GM21526 (cell line): ENCODE results near the gene C8B.

Experiments used
- ATAC-seq: cut with Tn5 transposase; IDR thresholded peaks from one replicate; pipeline ENCODE4 v1.9.1; 2021; ENCODE audit warnings: moderate library complexity; ENCODE audit not compliant: unreplicated experiment, low FRiP score

Gene C8B

DNA sequence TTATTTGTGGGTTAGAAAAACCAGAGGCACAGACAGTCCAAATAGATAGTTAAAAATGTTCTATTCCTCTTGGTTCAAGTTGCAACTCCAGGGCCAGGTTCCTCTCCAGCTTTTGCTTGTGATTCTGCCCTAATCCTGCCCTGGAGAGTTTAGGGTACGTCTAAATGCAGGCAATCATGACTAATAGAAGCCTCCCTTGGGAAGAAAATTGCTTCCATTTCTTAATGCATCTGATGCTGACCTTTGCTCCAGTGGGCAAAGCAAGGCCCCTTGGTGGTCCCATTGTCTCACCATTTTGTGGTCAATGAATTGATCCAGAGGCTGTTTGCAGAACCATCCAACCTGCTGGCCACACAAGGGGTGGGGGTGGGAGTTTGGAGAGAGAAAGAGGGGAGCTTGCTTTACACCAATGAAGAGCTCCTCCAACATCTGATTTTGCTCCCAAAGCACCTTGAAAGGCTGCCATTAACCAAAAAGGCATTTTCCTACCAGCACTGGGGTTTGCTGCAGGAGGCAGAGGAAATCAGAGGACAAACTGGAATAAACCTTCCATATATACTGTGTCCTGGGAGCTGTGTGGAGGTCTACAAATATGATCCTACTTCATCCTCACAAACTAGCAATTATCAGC lies 31.3 kb downstream of the C8B start:
- ATAC-seq, result no peak

DNA sequence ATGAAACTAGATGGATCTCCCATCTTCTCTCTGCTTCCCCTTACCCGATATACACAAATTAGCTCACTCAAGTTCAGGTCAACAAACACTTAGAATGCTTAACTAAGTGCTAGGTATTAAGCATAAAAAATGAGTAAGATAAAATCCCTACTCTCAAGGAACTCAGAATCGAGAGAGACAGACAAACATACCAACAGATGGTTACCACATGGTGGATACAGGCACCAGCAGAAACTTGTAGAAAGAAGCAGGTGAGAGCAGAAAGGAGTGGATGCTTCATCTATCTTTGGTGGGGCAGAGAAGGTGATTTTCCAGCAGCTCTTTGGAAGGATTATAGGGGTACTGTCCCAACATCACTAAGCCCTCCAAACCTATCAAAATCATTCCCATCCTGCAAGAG lies 32.2 kb downstream of the C8B start:
- ATAC-seq, result no peak

DNA sequence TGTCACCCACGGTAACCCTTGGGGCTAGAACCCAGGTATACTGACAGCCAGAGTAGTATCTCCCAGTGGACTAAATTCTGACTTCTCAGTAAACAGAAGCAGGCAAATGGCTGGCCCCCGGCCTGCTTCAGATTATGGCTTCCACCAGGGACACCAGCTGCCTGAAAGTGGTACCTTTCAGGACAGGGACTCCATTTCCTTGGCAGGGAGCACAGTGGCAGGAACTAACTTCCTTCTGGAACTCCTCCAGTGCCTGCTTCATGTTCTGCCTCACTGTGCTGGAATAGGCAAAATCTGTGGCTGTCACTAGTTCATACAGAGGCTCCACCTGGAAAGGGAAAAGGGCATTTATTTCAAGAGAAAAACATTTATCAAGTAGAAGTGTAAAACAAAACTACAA lies 32.7 kb downstream of the C8B start:
- ATAC-seq, result no peak

DNA sequence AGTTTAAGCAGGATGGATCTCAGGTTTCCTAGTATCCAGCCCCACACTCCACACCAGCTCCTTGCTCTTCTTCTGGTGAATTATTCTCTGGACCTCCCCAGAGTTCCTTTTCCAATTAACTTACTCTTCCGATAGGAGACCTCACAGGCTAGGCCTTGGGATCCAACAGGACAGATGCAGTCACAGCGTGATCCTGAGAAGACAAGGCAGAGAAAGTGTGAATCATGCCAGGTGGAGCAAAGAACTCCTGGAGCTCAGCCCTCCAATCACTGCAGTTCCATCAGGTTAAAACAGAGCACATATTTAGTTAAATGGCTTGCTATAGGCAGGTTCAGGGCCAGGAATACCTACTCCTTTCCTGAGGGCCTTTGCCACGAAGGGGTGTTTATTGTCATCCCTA lies 34.1 kb downstream of the C8B start:
- no peak for ATAC-seq

DNA sequence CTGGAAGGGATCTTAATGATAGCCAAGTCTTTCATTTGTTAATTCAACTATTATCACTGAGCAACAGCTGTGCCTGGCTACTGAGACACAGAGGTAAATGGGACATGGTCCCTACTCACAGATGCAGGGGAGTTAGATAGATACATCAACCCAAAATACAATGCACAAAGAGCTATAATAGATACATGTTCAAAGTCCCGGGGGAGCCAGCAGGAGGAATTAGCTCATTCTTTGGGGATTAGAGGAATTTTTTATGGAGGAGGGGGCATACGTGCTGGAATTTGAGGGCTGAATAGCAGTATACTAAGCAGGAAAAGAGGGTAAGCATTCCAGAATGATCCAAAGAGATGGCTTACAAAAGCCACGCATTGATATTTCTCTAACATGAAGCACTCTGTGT lies 34.6 kb downstream of the C8B start:
- no peak for ATAC-seq

DNA sequence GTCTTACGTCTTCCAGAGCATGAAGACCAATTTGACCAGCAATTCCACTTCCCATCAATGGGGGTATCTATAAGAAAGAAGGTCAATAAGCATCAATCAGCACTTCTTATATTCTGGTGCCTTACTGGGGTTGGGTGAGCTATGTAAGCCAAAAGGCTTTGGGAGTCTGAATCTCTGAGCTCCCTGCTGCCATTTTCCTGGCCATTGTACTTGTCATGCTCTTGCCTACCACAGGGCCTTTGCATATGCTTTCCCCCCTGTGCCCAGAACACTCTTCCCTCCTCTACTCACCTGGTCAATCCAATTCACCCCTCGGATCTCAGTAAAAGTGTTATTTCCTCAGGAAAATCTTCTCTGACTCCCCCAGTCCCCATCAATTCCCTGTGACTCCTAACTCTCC lies 36.3 kb downstream of the C8B start:
- no peak for ATAC-seq

DNA sequence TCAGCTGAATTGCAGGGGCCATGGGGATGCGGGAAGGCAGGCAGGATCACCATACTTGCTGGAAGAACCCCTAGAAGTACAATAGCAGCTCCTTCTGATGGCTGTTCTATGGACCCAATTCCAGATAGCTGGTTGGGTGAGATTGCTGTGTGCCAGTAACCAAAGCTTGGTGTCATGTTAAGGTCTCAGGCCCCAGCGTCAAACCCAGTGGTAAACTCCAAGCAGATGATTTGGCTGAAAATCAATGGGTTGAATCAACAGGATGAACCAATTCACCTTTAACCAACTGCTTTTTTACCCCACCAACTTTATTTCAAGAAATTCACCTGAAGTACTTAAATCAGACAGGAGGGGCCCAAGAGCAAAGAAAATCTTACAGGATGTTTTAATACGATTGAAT lies 37.8 kb downstream of the C8B start:
- no peak for ATAC-seq

DNA sequence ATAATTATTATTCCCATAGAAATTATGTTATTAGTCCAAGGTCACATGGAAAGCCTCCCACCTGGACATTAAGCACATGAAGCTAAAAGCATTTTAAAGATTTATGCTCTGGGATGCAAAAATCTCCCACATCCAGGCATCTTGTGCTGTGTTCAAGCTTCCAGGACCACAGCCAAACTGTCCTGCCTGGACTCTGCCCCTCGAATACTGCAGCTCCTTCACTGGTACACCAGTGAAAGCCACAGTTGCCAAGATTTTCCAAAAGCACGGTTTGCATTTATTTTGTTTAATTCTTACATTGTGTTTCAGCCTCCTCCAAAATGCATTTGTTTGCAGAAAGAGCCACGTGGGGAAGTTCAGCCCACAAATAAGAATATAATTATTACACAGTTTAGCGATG lies 38.6 kb downstream of the C8B start:
- no peak for ATAC-seq

DNA sequence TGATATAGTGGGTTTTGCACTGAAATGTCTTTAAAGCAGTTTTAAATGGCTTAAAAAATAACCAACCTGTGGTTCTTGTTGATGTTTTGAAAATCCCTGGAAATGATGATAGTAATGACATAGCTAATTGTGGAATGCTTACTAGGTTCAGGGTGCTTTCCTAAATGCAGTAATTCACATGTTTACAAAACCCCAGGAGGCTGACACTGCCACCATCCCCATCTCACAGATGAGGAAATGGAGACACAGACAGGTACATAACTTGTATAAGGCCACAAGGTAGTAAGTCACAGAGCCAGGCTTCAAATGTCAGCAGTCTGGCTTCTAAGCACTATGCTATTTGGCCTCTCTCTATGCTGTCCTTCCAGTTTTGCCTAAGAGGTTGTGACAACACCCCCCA lies 40.6 kb downstream of the C8B start:
- ATAC-seq, result no peak

DNA sequence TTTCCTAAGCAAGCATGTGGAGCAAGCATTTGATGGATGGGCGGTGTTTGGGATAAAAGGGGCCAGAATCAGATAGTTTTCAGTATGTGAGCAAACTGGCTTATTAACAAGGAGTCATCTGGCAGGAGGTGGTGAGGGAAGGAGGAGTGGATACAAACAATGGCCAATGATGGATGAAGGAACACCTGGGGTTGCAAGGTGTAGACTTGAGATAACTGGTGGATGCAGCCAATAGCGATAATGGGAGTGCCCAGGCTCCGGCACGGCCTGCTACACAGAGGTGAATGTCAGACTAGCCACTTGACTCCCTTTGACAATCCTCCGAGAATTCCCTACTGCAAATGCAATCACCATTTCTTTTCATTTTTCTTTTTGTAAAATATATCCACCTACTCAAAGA lies 41.7 kb downstream of the C8B start:
- no peak for ATAC-seq

DNA sequence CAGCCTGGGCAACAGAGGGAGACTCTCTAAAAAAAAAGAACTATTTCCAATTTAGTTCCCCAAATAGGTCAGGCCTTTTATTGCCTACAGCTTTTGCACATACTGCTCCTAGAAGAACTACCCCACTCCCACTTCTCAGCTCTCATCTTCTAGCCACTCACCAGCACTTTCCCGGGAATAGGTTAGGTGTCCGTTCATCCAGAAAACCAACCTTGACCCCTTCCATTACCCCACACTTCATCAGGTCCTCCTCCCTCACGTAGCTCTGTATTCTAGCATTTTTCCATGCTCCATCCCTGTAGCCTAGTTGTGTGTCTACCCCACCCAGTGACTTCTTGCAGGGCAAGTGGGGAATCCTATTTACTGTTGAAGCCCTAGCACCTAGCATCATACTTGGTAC lies 42.6 kb downstream of the C8B start:
- no peak for ATAC-seq

DNA sequence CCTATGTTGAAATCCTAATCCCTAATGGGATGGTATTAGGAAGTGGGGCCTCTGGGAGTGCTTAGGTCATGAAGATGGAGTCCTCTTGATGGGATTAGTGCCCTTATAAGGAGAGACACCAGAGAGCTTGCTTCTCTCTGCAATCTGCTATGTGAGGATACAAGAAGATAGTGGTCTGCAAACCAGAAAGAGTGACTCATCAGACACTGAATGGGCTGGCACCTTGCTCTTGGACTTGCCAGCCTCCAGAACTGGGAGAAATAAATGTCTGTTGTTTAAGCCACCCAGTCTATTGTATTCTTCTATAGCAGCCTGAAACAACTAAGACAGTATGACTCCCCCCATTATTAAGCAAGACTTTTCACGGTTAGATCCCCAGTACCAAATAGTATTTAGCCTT lies 43.3 kb downstream of the C8B start:
- no peak for ATAC-seq

DNA sequence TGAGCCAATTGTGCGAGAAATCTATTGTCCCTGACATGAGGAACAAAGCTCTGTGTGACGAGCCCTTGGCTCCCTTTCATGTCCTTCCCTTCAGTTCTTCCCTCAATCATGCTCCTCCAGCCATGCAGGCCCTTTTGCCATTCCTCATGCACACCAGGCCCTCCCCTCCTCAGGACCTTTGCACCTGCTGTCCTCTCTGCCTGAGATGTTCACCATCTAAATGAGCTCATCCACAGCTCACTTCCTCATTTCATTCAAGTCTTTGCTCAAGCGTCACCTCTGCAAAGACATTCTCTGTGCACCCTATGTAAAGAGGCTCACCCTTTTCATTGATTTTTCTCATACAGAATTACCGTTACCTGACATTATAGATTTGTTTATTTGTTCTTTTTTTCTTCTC lies 43.7 kb downstream of the C8B start:
- no peak for ATAC-seq

DNA sequence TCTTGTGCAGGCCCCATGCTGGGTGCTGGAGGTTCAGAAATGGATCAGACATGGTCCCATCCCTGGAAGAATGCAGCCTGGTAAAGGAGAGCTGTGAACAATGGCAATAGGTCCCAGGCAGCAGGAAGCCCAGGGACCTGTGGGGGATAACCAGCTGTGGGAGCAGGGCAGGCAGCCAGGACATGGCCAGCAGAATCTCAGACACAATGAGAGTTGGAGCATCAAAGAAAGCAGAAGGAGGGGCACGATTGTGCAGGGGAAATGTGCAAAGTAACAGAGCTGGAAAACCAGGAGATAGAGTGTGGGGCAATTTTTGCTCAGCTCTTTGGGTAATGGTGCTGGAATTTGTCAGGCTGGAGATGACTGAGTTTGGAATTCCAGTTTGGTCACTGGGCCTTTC lies 44.3 kb downstream of the C8B start:
- ATAC-seq, result no peak

DNA sequence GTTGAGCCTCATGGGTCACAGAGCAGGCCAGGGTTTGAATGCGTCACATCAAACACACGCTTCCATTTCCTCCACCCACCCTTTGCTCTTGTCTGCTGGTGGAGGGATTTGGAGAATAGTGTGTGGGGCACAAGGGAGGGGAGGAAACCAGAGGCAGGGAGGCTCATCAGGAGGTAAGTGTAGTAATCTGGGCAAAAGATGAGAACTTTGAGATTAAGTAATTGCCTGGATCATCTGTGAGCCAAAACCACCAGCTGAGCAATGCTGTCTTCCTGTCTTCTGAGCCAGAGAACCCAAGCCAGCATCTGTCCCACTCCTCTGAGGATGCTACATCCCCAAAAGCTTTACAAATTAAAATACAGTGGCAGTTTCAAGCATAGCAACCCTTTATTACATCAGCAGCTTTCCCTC lies 45.2 kb downstream of the C8B start:
- no peak for ATAC-seq

DNA sequence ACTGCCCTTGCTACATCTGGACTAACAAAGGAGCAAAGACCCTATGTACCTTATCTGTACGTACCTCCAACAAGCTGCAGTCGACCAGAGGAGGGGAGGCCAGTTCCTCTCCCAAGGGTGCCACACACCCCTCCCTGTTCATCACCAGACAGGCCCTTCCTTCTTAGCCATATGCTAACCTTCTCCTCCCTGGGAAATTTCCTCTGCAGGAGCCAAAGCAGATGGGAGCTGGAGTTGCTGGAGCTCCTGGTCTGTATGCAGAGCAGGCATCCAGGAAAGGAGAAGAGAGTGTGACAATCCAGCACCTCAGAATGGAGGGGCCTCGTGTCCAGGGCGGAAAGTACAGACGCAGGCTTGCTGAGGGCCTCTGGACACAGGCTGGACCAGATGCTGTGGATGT lies 48.5 kb downstream of the C8B start:
- ATAC-seq, result no peak

DNA sequence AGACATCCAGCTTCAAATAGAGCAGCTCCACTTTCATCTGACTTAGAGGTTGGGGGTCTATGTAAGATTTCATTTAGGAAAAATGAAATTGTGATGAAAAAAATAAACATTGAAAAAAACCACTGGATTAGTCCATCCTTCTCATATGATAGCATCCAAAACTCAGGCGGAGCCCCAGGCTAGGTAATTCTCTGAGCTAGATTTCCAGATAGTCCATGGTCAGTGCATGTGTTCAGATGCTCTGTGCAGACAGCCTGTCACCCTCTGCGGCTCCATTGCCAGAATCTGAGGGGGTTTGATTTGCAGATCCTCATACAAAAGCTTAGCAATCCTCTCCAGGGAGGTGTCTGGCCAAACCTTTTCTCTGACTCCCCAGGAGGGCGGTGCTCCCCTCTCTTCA lies 49.2 kb downstream of the C8B start:
- no peak for ATAC-seq

DNA sequence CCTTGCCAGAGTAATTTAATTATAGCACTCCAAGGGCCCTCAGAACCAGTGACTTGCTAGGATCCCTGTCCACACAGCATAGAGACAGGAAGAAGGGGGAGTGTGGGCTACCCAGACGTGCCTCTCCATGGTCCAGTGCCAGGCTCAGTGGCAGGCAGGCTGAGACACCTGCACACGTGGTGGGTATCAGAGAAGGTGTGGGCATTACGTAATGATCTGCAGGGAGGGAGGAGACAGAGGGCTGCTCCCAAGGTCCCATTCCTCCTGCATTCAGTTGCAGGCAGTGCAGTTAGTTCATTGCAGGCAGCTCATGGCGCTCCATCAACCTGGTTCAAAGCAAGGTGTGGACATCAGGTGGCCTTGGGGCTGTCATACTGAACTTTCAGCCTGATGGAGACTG lies 49.9 kb downstream of the C8B start:
- no peak for ATAC-seq

DNA sequence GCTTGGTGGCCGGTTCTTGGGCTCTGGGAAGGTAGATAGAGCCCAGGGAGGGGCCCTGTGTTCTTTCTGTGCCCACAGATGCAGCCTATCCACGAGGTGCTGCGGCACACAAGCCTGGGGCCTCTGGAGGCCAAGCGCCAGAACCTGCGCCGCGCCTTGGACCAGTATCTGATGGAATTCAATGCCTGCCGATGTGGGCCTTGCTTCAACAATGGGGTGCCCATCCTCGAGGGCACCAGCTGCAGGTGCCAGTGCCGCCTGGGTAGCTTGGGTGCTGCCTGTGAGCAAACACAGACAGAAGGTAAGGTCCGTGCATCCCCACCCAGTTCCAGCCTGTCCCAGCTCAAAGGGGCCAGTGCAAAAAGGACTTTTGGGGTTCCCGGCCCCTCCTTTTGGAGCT lies 53.5 kb downstream of the C8B start:
- no peak for ATAC-seq

DNA sequence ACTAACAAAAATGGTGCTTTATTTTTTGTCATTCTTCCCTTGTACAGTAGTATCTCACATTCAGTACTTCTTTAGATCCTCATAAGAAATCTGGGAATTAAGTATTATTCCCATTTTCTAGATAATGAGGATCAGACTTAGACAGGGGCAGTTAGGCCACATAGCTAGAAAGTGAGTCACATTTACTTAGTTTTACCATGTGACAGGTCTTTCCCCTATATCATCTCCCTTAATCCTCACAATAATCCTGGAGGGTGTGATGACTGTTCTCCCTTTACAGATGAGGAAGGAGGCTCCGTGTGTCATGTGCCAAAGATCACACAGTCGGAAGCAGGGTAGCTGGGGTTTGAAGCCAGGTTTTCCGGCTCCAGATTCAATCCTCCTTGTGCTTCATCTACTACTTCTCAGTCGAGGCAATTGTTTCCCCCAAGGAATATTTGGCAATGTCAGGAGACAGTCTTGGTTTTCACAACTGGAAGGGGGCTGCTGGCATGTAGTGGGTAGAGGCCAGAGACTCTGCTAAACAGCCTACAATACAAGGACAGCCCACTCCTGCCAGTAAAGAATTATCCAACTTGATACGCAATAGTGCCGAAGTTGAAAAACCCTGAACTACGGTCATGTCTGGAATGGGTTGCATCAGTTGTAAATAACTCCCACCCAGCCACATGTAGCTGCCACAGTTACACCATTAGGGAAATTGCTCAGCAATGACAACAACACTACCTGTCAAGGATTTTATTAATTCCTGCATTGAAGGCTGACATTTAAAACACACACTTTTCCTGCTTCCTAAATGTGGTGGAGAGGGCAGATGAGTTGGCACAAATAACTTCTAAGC lies 54.5 kb downstream of the C8B start:
- ATAC-seq, result no peak

DNA sequence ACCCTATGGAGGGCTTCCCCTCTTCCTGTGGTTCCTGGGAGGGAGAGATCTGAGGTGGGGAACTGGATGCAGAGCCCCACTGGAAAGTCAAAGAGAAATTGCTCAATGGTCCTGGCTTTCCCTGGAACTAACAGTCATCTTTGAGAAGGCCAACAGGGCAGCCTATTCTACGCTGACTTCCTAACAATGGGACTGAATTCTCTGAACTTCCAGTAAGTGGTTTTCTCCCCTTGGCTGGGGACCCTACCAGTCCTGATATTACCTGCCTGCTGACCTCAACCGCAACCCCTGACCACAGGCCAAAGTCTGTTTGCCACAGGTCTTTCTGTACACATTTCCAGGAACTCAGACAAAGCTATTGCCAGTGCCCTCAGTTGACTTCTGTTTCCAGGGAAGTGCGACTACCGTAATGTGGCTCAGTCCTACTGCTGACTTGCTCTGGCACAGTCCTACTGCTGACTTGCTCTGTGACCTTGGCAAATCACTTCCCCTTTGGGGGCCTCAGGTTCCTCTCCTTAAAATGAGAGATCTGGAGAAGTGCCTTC lies 55.3 kb downstream of the C8B start:
- ATAC-seq, result no peak

DNA sequence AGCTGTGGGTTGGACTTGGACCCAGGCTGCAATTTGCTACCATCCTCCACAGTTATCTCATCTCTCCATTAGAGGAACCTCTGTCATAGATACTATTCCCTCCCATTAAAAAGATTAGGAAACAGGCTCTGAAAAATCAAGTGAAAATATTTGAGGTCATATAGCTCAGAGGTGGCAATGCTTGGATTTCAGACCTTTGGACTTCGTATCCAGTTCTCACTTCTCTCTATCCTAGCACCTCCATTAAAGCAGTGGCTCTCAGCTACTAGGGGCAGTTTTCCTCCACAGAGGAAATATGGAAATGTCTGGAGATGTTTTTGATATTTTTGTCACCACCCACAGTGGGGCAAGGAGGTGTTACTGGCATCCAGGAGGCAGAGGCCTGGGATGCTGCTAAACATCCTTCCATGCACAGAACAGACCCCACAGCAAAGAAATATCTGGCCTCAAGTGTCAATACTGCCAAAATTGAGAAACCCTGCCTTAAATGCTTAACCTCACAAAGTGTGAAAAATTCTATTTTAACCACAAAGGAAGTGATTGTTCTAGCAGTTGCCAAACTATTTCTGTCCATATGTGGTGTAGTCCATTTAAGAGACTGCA lies 57.1 kb downstream of the C8B start:
- no peak for ATAC-seq
